Dedifferentiated amniotic fluid mesenchymal stem cell (primary cell): ENCODE data around the gene FOXO6.

ENCODE experiments used
- DNase-seq: peaks from one replicate; pipeline ENCODE4 v3.0.0-alpha.2; 2016; ENCODE audit errors: extremely low spot score

The FOXO6 gene

GRCh38 chr1:41366455-41367287, 5.4 kb downstream of the FOXO6 start:
- no peak for DNase-seq

DNA sequence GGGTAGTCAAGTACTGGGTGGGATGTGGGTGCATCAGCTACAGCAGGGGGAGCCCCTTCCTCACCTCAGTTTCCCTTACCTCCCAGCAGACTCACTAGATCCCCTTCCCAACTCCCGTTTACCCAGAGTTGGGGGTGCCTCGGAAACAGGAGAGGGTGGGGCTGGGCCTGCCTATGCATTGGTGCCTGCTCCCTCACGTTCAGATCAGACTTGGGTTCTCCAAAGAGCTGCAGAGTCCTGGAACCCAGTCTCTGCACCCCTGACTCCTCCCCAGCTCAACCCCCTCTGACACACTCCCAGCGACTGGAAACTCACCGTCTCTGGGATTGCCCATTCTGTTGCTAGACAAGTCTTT, 6.0 kb downstream of the FOXO6 start:
- DNase-seq = no peak

DNA sequence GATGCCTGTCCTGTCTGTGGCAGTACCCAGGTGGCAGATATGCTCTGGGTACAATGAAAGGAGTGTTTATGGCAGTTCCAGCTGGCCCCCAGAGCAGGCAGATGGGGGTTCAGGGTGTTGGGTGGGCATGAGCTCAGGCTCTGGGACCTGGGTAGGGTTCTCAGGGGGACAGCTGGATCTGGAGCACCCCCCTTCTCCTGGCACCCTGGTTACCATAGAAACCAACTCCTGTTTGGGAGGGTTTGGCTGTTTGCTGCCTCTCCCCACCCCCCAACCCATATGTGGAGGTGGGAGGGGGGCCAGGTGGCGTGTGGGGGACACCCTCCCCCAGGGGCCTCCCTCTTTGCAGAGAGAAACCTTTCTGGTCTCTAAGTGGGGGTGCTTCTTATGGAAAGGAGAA, 7.1 kb downstream of the FOXO6 start:
- no peak for DNase-seq

DNA sequence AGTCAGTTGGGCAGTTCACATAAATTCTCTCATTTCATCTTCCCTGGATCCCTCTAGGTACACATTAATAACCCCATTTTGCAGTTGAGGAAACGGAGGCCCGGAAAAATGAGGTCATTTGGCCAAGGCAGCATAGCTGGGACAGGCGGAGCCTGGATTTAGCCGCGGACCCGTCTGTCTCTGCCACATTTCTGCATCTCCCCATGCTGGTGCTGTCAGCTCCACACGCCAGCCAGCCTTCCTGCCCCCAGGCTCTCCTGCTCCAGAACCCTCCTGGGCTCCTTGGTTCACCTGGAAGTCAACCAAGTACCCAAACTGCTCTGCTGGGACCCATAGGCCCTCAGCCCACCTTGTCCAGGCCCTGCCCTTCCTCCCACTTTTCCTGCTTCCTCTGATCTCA, 7.6 kb downstream of the FOXO6 start:
- DNase-seq = no peak

DNA sequence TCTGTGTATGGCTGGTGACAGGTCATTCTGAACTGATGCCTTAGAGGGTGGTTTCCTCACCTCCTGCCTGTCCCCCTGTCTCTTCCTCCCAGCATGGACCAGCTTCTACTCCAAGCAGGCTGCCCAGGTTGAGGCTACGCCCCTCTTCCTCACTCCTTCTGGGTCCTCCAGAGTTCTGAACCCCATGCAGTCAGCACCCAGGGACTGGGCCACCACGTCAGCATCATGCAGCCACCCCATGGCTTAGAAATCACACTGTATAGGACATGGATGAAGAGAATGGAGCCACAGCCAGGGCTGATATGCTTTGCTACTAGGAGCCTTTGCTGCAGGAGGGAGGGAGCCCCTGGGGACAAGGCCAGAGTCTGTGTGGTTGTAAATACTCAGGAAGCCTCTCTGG, 8.3 kb downstream of the FOXO6 start:
- no peak for DNase-seq

DNA sequence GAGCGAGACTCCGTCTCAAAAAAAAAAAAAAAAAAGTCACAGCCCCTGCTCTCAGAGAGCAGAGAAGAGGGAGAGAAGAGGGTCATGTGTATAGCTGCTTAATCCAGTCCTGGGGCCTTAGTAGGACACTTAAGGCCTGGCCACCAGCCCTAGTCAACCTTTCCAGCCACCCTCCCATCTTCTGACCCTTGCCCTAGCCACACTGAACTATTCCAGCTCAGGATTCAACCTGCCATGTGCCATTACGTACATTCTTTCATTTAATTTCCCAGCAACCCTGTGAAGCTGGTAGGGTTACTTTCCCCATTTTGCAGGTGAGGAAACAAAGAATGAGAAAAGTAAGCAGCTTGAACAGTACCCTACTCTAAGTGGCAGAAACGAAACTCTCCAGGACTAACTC, 9.0 kb downstream of the FOXO6 start:
- DNase-seq = no peak

DNA sequence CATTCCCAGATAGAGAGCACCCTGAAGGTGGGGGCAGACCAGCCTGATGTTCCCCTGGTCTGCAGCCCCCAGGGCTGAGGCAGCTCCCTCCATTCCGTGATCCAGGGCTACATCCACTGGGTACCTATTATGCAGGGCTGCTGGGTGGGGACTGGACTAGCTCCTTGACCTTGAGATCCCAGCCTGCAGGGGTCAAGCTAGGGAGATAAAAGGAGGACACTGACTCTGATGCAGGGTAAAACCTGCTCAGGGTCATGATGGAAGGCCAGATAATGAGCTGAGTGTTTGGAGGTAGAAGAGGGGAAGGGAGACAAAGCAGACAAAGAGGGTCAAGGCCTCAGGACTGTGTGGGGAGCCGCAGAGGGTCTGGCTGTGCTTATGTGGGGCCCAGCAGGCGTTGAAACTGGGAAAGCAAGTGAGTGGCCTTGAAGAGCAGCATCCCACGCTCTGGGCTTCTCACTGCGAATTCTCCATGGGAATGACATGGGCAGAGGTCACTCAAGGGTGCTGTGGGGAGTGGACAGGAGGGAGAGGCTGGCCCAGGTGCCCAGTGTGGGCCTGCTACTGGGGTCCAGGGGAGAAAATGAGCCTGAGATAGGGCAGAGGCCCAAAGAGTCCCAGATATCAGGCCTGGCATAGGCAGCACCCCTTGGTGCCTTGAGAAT, 9.7 kb downstream of the FOXO6 start:
- no peak for DNase-seq

- no peak for DNase-seq
Measured at GRCh38 chr1:41371630-41372599, 10.7 kb downstream of the FOXO6 start.

DNA sequence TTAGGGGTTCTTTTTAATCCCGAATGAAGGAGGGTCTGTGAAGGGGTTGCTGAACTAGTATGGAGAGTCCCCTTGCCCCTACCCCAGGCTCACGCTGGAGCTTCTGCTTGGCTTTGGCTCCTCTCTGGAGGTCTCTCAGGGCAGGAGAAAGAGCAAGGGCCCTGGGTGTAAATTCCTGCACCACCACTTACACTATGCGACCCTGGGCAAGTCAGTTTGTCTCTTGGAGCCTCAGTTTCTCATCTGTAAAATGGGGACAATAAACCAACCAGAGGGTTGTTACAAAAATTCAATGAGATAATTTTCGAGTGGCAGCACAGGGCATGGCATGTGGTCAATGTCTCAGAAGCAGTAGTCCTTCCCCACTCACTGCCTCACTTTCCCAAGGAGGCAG, 11.4 kb downstream of the FOXO6 start:
- no peak for DNase-seq

GRCh38 chr1:41373373-41373772, 12.1 kb downstream of the FOXO6 start:
- no peak for DNase-seq

GRCh38 chr1:41374711-41375110, 13.5 kb downstream of the FOXO6 start:
- DNase-seq = no peak

DNA sequence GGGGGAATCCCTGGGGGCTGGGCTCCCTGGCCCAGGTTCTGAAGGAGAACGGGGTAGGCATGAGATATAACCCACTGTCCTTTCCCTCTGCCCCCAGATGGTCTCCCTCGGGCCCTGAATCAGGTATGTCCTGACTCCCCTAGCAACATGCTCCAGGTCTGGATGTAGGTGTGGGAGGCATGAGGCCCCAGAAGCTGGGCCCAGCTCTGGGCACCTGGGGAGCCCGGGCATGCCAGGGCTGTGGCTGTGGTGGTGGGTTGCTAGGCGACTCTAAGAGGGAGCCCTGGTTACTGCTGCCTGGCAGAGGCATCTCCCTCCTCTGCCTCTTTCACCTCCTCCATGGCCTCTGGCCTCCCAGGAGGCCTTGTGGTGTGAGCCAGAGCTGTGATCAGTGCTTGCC, 16.2 kb downstream of the FOXO6 start:
- DNase-seq = no peak

- no peak for DNase-seq
Measured at GRCh38 chr1:41378222-41378621, 17.0 kb downstream of the FOXO6 start.

- no peak for DNase-seq
Measured at GRCh38 chr1:41378999-41379737, 17.9 kb downstream of the FOXO6 start.

- no peak for DNase-seq
Measured at GRCh38 chr1:41379738-41380130, 18.5 kb downstream of the FOXO6 start.

GRCh38 chr1:41380195-41380594, 19.0 kb downstream of the FOXO6 start:
- DNase-seq = no peak

DNA sequence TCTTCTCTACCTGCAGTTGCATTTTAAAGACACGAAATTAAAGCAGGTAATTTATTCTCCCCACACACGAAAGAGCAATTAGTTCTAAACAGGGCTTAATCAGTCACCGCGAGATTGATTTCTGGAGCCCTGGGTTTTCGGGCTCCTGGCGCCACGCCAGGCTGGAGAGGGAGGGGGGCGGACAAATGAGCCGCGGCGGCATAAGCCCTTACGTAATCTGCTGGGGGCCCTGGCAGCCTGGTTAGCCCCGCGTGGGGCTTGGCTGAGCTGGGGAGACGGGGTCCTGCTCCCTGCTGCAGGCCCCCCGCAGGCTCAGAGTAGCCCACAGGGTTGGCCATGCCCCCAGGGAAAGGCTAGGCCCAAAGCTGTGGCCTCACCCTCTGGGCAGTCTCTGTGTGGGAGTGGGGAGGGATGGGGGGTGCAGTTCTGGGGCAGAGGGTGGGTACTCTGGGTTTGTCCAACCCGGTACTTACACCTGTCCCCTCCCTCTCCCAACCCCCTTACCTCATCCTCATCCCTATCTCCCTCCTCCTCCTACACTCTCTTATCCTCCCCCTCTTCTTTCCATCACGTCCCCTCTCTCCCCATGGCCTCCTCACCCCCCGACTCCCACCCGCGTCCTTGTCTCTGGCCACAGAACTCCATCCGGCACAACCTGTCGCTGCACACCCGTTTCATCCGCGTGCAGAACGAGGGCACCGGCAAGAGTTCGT, 19.9 kb downstream of the FOXO6 start:
- no peak for DNase-seq

DNA sequence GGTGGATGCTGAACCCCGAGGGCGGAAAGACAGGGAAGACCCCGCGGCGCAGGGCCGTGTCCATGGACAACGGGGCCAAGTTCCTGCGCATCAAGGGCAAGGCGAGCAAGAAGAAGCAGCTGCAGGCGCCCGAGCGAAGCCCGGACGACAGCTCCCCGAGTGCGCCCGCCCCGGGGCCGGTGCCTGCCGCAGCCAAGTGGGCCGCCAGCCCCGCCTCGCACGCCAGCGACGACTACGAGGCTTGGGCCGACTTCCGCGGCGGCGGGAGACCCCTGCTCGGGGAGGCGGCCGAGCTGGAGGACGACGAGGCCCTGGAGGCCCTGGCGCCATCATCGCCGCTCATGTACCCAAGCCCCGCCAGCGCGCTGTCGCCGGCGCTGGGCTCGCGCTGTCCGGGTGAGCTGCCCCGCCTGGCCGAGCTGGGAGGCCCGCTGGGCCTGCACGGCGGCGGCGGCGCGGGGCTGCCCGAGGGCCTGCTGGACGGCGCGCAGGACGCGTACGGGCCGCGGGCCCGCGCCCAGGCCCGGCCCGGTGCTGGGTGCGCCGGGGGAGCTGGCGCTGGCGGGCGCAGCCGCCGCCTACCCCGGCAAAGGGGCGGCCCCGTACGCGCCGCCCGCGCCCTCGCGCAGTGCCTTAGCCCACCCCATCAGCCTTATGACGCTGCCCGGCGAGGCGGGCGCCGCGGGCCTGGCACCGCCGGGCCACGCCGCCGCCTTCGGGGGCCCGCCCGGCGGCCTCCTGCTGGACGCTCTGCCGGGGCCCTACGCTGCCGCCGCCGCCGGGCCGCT, 20.7 kb downstream of the FOXO6 start:
- no peak for DNase-seq

GRCh38 chr1:41382480-41383090, 21.4 kb downstream of the FOXO6 start:
- DNase-seq = no peak
